ENCODE results near the gene DCUN1D3.

DNA sequence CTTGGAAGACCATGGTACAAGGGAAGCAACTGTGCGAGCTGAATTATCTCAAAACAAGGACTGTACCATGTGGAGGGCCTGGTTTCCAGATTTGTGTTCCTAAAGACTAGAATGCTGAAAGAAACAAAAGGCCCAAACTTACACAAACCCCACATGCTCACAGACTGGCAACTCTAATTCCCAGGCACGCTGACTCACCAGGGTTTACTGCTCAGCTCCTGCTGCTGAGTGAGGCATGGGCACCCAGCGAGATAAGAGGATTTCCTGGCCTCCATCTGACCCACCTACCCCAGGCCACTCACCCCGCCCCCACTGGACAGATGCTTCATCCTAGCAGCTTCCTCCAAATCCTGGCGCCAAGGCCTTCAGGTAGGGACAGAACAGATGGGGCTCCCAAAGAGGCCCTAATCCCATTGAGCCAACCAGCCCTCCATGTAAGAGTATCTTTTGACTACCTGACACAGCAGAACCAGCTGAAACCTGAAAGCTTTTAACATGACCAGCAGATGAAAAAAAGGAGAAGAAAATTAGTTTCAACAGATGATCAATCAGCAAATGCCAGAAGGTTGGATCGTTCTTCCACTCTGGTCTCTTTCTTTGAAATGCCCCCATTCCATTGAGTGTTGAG, 33.9 kb downstream of the DCUN1D3 start:
- TF ChIP-seq, protein P1, sequence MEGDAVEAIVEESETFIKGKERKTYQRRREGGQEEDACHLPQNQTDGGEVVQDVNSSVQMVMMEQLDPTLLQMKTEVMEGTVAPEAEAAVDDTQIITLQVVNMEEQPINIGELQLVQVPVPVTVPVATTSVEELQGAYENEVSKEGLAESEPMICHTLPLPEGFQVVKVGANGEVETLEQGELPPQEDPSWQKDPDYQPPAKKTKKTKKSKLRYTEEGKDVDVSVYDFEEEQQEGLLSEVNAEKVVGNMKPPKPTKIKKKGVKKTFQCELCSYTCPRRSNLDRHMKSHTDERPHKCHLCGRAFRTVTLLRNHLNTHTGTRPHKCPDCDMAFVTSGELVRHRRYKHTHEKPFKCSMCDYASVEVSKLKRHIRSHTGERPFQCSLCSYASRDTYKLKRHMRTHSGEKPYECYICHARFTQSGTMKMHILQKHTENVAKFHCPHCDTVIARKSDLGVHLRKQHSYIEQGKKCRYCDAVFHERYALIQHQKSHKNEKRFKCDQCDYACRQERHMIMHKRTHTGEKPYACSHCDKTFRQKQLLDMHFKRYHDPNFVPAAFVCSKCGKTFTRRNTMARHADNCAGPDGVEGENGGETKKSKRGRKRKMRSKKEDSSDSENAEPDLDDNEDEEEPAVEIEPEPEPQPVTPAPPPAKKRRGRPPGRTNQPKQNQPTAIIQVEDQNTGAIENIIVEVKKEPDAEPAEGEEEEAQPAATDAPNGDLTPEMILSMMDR (IDR thresholded peaks at IDR 0.05) = no peak
- TF ChIP-seq POLR2A (IDR thresholded peaks at IDR 0.05) = no peak

Data from testis (tissue), 2 donors.